ENCODE results near the gene MMP7.
A peak's percentile ranks its signal among the peaks of the same experiment; 100 is the strongest.

Gene MMP7

DNA sequence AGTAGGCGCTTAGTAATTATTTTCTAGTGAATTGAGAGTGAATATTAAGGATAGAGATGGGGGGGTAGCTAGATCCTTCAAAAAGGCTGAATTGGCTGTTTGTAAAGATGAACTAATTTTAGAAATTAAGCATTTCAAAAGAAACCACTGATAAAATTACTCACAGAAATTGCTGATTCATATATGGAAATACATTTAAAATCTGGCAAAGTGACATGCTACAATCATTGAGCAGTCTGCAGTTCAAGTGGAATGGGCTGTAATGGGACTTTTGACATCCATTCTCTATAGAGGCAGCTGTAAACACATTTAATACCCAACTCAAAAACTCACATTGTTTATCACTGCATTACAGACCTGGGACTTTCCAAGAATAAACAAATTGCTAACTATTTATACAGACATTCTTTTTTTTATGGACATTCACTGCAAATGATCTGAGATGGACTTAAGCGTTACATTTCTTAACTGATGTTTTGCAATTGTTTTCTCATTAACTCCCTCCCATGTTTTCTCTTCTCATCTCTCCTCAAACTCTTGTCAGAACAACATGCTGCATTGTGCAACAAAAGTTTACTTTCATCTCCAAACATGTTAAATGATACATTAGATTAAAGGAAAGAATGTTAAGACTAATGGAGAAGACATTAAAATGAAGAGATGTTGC, 42.1 kb upstream of the MMP7 start:
- H3K9me3 Mint-ChIP-seq = peaks cover 17% of the 10 kb centered on the region
- no peak overlapping the region for H3K27ac Mint-ChIP-seq
- no peak overlapping the region for H3K4me3 Mint-ChIP-seq
- no peaks in the 10 kb centered on the region for H3K4me1 Mint-ChIP-seq
- no peaks in the 10 kb centered on the region for H3K36me3 Mint-ChIP-seq (ENCODE audit: low read depth)
- no peaks in the 10 kb centered on the region for H3K27me3 Mint-ChIP-seq (ENCODE audit: low read depth)
- no peak for TF ChIP-seq CTCF (IDR thresholded peaks at IDR 0.05; ENCODE audit: unreplicated experiment in 3 of 3)

- H3K4me1 Mint-ChIP-seq = no peaks in the 10 kb centered on the region
- H3K9me3 Mint-ChIP-seq = peaks cover 26% of the 10 kb centered on the region
- H3K27me3 Mint-ChIP-seq (ENCODE audit: low read depth) = no peaks in the 10 kb centered on the region
- no peak overlapping the region for H3K4me3 Mint-ChIP-seq
- no peak overlapping the region for H3K27ac Mint-ChIP-seq
- no peaks in the 10 kb centered on the region for H3K36me3 Mint-ChIP-seq (ENCODE audit: low read depth)
- TF ChIP-seq CTCF (IDR thresholded peaks at IDR 0.05; ENCODE audit: unreplicated experiment in 3 of 3) = no peak
Observed at GRCh38 chr11:102568851-102569250, 38.3 kb upstream of the MMP7 start.

GRCh38 chr11:102566112-102566511, 35.6 kb upstream of the MMP7 start:
- Mint-ChIP-seq H3K27ac (no peak overlapping the region), H3K27me3 (ENCODE audit: low read depth) (no peaks in the 10 kb centered on the region), H3K36me3 (ENCODE audit: low read depth) (no peaks in the 10 kb centered on the region), H3K4me1 (no peaks in the 10 kb centered on the region), H3K4me3 (no peak overlapping the region), H3K9me3 (peaks cover 26% of the 10 kb centered on the region)
- no peak for TF ChIP-seq CTCF (IDR thresholded peaks at IDR 0.05; ENCODE audit: unreplicated experiment in 3 of 3)

DNA sequence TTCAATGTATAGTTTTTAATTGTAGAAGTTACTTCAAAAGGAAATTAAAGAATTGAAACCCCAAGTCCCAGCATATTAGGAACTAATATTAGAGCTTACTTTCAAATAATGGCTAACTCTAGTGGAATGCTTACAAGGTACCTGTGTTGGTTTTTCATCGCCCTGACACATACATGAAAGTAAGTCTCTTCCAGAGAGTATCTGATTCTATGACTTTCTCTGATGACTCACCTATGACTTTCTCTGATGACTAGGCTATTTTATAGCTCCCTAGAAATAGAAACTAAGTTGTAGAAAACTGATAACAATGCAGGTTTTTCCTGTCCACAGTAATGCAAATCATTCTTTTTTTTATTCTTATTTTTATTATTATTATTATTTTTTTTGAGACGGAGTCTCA, 33.6 kb upstream of the MMP7 start:
- H3K36me3 Mint-ChIP-seq (ENCODE audit: low read depth) = no peaks in the 10 kb centered on the region
- H3K4me3 Mint-ChIP-seq = no peak overlapping the region
- H3K4me1 Mint-ChIP-seq = peaks cover 5% of the 10 kb centered on the region

DNA sequence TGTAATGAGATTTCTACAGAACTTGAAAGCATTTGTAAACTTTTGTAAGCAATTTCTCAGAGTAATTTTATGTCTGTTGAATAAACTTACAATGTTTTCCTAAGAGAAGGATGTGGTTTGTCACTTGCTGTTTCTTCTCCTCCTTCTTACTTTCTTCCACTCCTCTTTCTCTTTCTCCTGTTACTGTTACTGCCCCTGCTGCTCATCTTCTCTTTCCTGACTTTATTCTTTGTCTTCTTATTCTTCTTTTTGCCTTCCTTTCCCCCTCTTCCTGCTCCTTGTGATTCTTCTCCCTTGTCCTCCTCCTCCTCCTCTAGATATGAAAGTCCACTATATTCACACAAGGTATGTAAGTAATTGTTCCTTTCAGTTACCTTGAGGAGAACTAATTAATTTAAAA, 31.1 kb upstream of the MMP7 start:
- Mint-ChIP-seq H3K27ac (no peak overlapping the region), H3K4me1 (peaks cover 5% of the 10 kb centered on the region), H3K9me3 (peaks cover 4% of the 10 kb centered on the region), H3K36me3 (ENCODE audit: low read depth) (no peaks in the 10 kb centered on the region), H3K27me3 (ENCODE audit: low read depth) (no peaks in the 10 kb centered on the region), H3K4me3 (no peak overlapping the region)
- no peak for TF ChIP-seq CTCF (IDR thresholded peaks at IDR 0.05; ENCODE audit: unreplicated experiment in 3 of 3)

More for the DNA sequence above, 33.6 kb upstream of the MMP7 start:
- Mint-ChIP-seq H3K9me3 (peaks cover 13% of the 10 kb centered on the region), H3K27ac (no peak overlapping the region), H3K27me3 (ENCODE audit: low read depth) (no peaks in the 10 kb centered on the region)
- TF ChIP-seq CTCF (IDR thresholded peaks at IDR 0.05; ENCODE audit: unreplicated experiment in 3 of 3) = no peak

DNA sequence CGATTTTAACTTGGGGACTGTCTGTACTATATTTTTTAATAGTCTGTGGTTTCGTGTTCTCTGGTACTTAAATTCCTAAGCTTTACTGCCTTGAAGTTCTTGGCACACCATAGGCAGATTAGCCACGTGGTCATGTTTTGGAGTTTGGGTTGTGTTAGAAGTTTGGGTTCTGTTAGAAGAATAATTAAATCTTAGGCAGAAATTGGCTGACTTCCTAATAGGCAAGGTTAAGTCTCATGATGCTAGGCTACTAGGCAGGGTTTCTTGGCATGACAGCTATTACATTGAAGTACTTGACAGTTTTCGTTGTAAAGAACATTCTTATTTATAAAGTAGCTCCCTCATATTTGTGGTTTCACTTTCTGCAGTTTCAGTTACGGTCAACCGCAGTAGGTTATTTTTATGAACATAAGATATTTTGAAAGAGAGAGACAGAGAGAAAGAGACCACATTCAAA, 30.0 kb upstream of the MMP7 start:
- Mint-ChIP-seq H3K27ac (peak overlapping the region in 1 of 3 experiments; percentile 46), H3K4me3 (peak overlapping the region in 1 of 3 experiments; percentile 68), H3K9me3 (no peaks in the 10 kb centered on the region), H3K27me3 (ENCODE audit: low read depth) (no peaks in the 10 kb centered on the region), H3K4me1 (peaks cover 5% of the 10 kb centered on the region), H3K36me3 (ENCODE audit: low read depth) (no peaks in the 10 kb centered on the region)
- TF ChIP-seq CTCF (IDR thresholded peaks at IDR 0.05; ENCODE audit: unreplicated experiment in 3 of 3) = no peak
